Measurements from ENCODE around the gene ME3.

The ME3 gene

GRCh38 chr11:86468169-86468568 is 204.2 kb downstream of the ME3 start:
- H4K5ac ChIP-seq (ENCODE audit: low read length) = no peak overlapping the region
- no peak overlapping the region for H3K27ac ChIP-seq (ENCODE audit: low read depth, low read length)
- no peak overlapping the region for H3K4ac ChIP-seq (ENCODE audit: low read depth, low read length)
- H2BK120ac ChIP-seq (ENCODE audit: low read depth, low read length) = no peak overlapping the region
- no peak overlapping the region for H3K4me3 ChIP-seq (ENCODE audit: low read length)
- no peak overlapping the region for H2AK5ac ChIP-seq (ENCODE audit: low read length)
- no peaks in the 10 kb centered on the region for H3K4me1 ChIP-seq (ENCODE audit: control insufficient read depth, low read depth, low read length)
- H3K56ac ChIP-seq (ENCODE audit: low read length) = no peak overlapping the region
- H2BK15ac ChIP-seq (replicated peaks; ENCODE audit: low read depth) = no peak overlapping the region
- no peaks in the 10 kb centered on the region for H3K79me2 ChIP-seq (ENCODE audit: control insufficient read depth, insufficient read depth, low read length)
- H3K27me3 ChIP-seq (ENCODE audit: insufficient read depth, low read length, poor library complexity) = no peaks in the 10 kb centered on the region
- H4K8ac ChIP-seq (ENCODE audit: low read depth, low read length) = no peak overlapping the region
- H2BK5ac ChIP-seq (ENCODE audit: low read length) = no peak overlapping the region
- H3K36me3 ChIP-seq (ENCODE audit: control insufficient read depth, insufficient read depth, low read length) = no peaks in the 10 kb centered on the region
- H3K9ac ChIP-seq (ENCODE audit: low read length) = no peak overlapping the region
- DNase-seq = no peak
- no CpG with 5 or more reads among the region's 1 CpG for WGBS (ENCODE audit: extremely low coverage, insufficient coverage, low lambda C conversion rate)
- H3K23ac ChIP-seq (ENCODE audit: low read length) = no peak overlapping the region
- no peak overlapping the region for H3K4me2 ChIP-seq (ENCODE audit: low read length)
- H3K79me1 ChIP-seq (ENCODE audit: low read length) = no peaks in the 10 kb centered on the region
- H3K18ac ChIP-seq (ENCODE audit: low read length) = no peak overlapping the region

GRCh38 chr11:86464509-86465221 is 207.8 kb downstream of the ME3 start:
- H4K5ac ChIP-seq (ENCODE audit: low read length) = no peak overlapping the region
- H2BK5ac ChIP-seq (ENCODE audit: low read length) = no peak overlapping the region
- H2AK5ac ChIP-seq (ENCODE audit: low read length) = no peak overlapping the region
- no peak overlapping the region for H3K4ac ChIP-seq (ENCODE audit: low read depth, low read length)
- no peak for DNase-seq
- no peaks in the 10 kb centered on the region for H3K79me1 ChIP-seq (ENCODE audit: low read length)
- no peak overlapping the region for H2BK15ac ChIP-seq (replicated peaks; ENCODE audit: low read depth)
- H2BK120ac ChIP-seq (ENCODE audit: low read depth, low read length) = no peak overlapping the region
- H3K27ac ChIP-seq (ENCODE audit: low read depth, low read length) = no peak overlapping the region
- H3K79me2 ChIP-seq (ENCODE audit: control insufficient read depth, insufficient read depth, low read length) = no peaks in the 10 kb centered on the region
- no CpG with 5 or more reads among the region's 5 CpGs for WGBS (ENCODE audit: extremely low coverage, insufficient coverage, low lambda C conversion rate)
- H3K23ac ChIP-seq (ENCODE audit: low read length) = no peak overlapping the region
- no peak overlapping the region for H3K9ac ChIP-seq (ENCODE audit: low read length)
- no peaks in the 10 kb centered on the region for H3K27me3 ChIP-seq (ENCODE audit: insufficient read depth, low read length, poor library complexity)
- H4K8ac ChIP-seq (ENCODE audit: low read depth, low read length) = no peak overlapping the region
- H3K18ac ChIP-seq (ENCODE audit: low read length) = no peak overlapping the region
- no peaks in the 10 kb centered on the region for H3K4me1 ChIP-seq (ENCODE audit: control insufficient read depth, low read depth, low read length)
- no peak overlapping the region for H3K4me3 ChIP-seq (ENCODE audit: low read length)
- H3K56ac ChIP-seq (ENCODE audit: low read length) = no peak overlapping the region
- H3K36me3 ChIP-seq (ENCODE audit: control insufficient read depth, insufficient read depth, low read length) = no peaks in the 10 kb centered on the region
- H3K4me2 ChIP-seq (ENCODE audit: low read length) = no peak overlapping the region

- WGBS (ENCODE audit: extremely low coverage, insufficient coverage, low lambda C conversion rate) = no CpG with 5 or more reads among the region's 5 CpGs
These were observed 208.5 kb downstream of the ME3 start for GRCh38 chr11:86463955-86464354.

GRCh38 chr11:86463120-86463519 is 209.3 kb downstream of the ME3 start:
- Histone ChIP-seq H3K27me3 (ENCODE audit: insufficient read depth, low read length, poor library complexity) (no peaks in the 10 kb centered on the region), H2BK120ac (ENCODE audit: low read depth, low read length) (no peak overlapping the region), H3K27ac (ENCODE audit: low read depth, low read length) (no peak overlapping the region), H3K79me1 (ENCODE audit: low read length) (no peaks in the 10 kb centered on the region), H3K4me3 (ENCODE audit: low read length) (no peak overlapping the region), H3K79me2 (ENCODE audit: control insufficient read depth, insufficient read depth, low read length) (no peaks in the 10 kb centered on the region), H2AK5ac (ENCODE audit: low read length) (no peak overlapping the region), H3K4me2 (ENCODE audit: low read length) (no peak overlapping the region), H3K56ac (ENCODE audit: low read length) (no peak overlapping the region), H3K36me3 (ENCODE audit: control insufficient read depth, insufficient read depth, low read length) (no peaks in the 10 kb centered on the region), H3K9ac (ENCODE audit: low read length) (no peak overlapping the region), H3K23ac (ENCODE audit: low read length) (no peak overlapping the region), H3K4me1 (ENCODE audit: control insufficient read depth, low read depth, low read length) (no peaks in the 10 kb centered on the region), H2BK5ac (ENCODE audit: low read length) (no peak overlapping the region), H2BK15ac (replicated peaks; ENCODE audit: low read depth) (no peak overlapping the region), H3K4ac (ENCODE audit: low read depth, low read length) (no peak overlapping the region), H3K18ac (ENCODE audit: low read length) (no peak overlapping the region), H4K5ac (ENCODE audit: low read length) (no peak overlapping the region), H4K8ac (ENCODE audit: low read depth, low read length) (no peak overlapping the region)
- no peak for DNase-seq
- no CpG with 5 or more reads among the region's 7 CpGs for WGBS (ENCODE audit: extremely low coverage, insufficient coverage, low lambda C conversion rate)

More at GRCh38 chr11:86463955-86464354, 208.5 kb downstream of the ME3 start:
- Histone ChIP-seq H3K27me3 (ENCODE audit: insufficient read depth, low read length, poor library complexity) (no peaks in the 10 kb centered on the region), H3K4me1 (ENCODE audit: control insufficient read depth, low read depth, low read length) (no peaks in the 10 kb centered on the region), H3K4me2 (ENCODE audit: low read length) (no peak overlapping the region), H3K4me3 (ENCODE audit: low read length) (no peak overlapping the region), H3K56ac (ENCODE audit: low read length) (no peak overlapping the region), H3K79me2 (ENCODE audit: control insufficient read depth, insufficient read depth, low read length) (no peaks in the 10 kb centered on the region), H2BK120ac (ENCODE audit: low read depth, low read length) (no peak overlapping the region), H3K9ac (ENCODE audit: low read length) (no peak overlapping the region), H3K23ac (ENCODE audit: low read length) (no peak overlapping the region), H2AK5ac (ENCODE audit: low read length) (no peak overlapping the region), H3K27ac (ENCODE audit: low read depth, low read length) (no peak overlapping the region), H3K36me3 (ENCODE audit: control insufficient read depth, insufficient read depth, low read length) (no peaks in the 10 kb centered on the region), H2BK15ac (replicated peaks; ENCODE audit: low read depth) (no peak overlapping the region), H3K18ac (ENCODE audit: low read length) (no peak overlapping the region), H2BK5ac (ENCODE audit: low read length) (no peak overlapping the region), H4K5ac (ENCODE audit: low read length) (no peak overlapping the region), H3K4ac (ENCODE audit: low read depth, low read length) (no peak overlapping the region), H3K79me1 (ENCODE audit: low read length) (no peaks in the 10 kb centered on the region), H4K8ac (ENCODE audit: low read depth, low read length) (no peak overlapping the region)
- DNase-seq = no peak

GRCh38 chr11:86461892-86462291 is 210.5 kb downstream of the ME3 start:
- no peak overlapping the region for H3K9ac ChIP-seq (ENCODE audit: low read length)

More at GRCh38 chr11:86461892-86462291, 210.5 kb downstream of the ME3 start:
- no peak overlapping the region for H4K8ac ChIP-seq (ENCODE audit: low read depth, low read length)
- H2BK15ac ChIP-seq (replicated peaks; ENCODE audit: low read depth) = no peak overlapping the region
- H3K79me2 ChIP-seq (ENCODE audit: control insufficient read depth, insufficient read depth, low read length) = no peaks in the 10 kb centered on the region
- no peak overlapping the region for H2BK5ac ChIP-seq (ENCODE audit: low read length)
- H3K36me3 ChIP-seq (ENCODE audit: control insufficient read depth, insufficient read depth, low read length) = no peaks in the 10 kb centered on the region
- no peak overlapping the region for H3K56ac ChIP-seq (ENCODE audit: low read length)
- no peak overlapping the region for H3K4ac ChIP-seq (ENCODE audit: low read depth, low read length)
- no peak overlapping the region for H2BK120ac ChIP-seq (ENCODE audit: low read depth, low read length)
- H3K79me1 ChIP-seq (ENCODE audit: low read length) = no peaks in the 10 kb centered on the region
- no peak overlapping the region for H2AK5ac ChIP-seq (ENCODE audit: low read length)
- no peak overlapping the region for H3K4me2 ChIP-seq (ENCODE audit: low read length)
- H3K23ac ChIP-seq (ENCODE audit: low read length) = no peak overlapping the region
- H3K27ac ChIP-seq (ENCODE audit: low read depth, low read length) = no peak overlapping the region
- no peaks in the 10 kb centered on the region for H3K4me1 ChIP-seq (ENCODE audit: control insufficient read depth, low read depth, low read length)
- no peak overlapping the region for H4K5ac ChIP-seq (ENCODE audit: low read length)
- DNase-seq = no peak
- WGBS (ENCODE audit: extremely low coverage, insufficient coverage, low lambda C conversion rate) = no CpG with 5 or more reads among the region's 1 CpG
- H3K18ac ChIP-seq (ENCODE audit: low read length) = no peak overlapping the region
- H3K27me3 ChIP-seq (ENCODE audit: insufficient read depth, low read length, poor library complexity) = no peaks in the 10 kb centered on the region
- no peak overlapping the region for H3K4me3 ChIP-seq (ENCODE audit: low read length)

All from mesendoderm (in vitro differentiated cells).